Ishikawa (cell line): Measurements from ENCODE around the gene GATA3.

Source experiments
- CEBPB ChIP-seq: IDR thresholded peaks from 2 replicates; pipeline ENCODE4 v1.6.1; 2012
- CREB1 ChIP-seq: IDR thresholded peaks from 2 replicates; pipeline ENCODE4 v1.6.1; 2012; ENCODE audit warnings: low read depth
- EGR1 ChIP-seq: IDR thresholded peaks from 2 replicates; pipeline ENCODE4 v1.6.1; 2012
- EP300 ChIP-seq: IDR thresholded peaks from 2 replicates; pipeline ENCODE4 v1.6.1; 2012; ENCODE audit warnings: borderline replicate concordance
- FOXM1 ChIP-seq: IDR thresholded peaks from 2 replicates; pipeline ENCODE4 v1.6.1; 2012; ENCODE audit warnings: low read depth, borderline replicate concordance
- MAX ChIP-seq: IDR thresholded peaks from 2 replicates; pipeline ENCODE4 v1.6.1; 2012
- NFIC ChIP-seq: IDR thresholded peaks from 2 replicates; pipeline ENCODE4 v1.6.1; 2012
- RAD21 ChIP-seq: IDR thresholded peaks from 2 replicates; pipeline ENCODE4 v1.6.1; 2012; ENCODE audit warnings: low read depth
- TAF1 ChIP-seq: IDR thresholded peaks from 2 replicates; pipeline ENCODE4 v1.6.1; 2012; ENCODE audit warnings: low read depth, mild to moderate bottlenecking
- TCF12 ChIP-seq: IDR thresholded peaks from 2 replicates; pipeline ENCODE4 v1.6.1; 2012; ENCODE audit warnings: low read depth
- TEAD4 ChIP-seq: IDR thresholded peaks from 2 replicates; pipeline ENCODE4 v1.6.1; 2012
- USF1 ChIP-seq: IDR thresholded peaks from 2 replicates; pipeline ENCODE4 v1.6.1; 2012
- YY1 ChIP-seq: IDR thresholded peaks from 2 replicates; pipeline ENCODE4 v1.6.1; 2012; ENCODE audit warnings: low read depth
- ZBTB7A ChIP-seq: IDR thresholded peaks from 2 replicates; pipeline ENCODE4 v1.6.1; 2012; ENCODE audit warnings: low read depth
- TF ChIP-seq, protein P1 (sequence below): IDR thresholded peaks from 2 replicates; pipeline ENCODE4 v1.6.1; 2012; ENCODE audit warnings: low read depth, mild to moderate bottlenecking

The GATA3 gene

DNA sequence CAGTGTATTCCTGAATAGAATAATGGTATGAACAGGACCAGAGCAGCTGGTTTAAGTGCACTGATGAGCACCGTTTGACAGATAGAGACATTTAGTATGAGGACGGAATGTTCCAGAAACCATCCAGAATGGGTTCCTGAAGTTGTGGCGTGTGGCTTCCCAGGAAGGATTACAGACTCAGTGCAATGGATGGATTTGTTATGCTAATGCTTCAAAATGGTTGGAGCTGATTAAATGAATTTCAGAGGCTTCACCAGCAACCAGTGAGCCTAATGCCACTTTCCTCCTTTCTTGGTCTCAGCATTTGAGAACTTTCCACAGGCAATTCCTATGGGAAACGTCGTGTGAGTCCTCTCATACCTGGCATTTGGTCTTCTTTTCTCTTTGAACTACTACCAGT lies 9.9 kb downstream of the GATA3 start:
- TF ChIP-seq, protein P1, sequence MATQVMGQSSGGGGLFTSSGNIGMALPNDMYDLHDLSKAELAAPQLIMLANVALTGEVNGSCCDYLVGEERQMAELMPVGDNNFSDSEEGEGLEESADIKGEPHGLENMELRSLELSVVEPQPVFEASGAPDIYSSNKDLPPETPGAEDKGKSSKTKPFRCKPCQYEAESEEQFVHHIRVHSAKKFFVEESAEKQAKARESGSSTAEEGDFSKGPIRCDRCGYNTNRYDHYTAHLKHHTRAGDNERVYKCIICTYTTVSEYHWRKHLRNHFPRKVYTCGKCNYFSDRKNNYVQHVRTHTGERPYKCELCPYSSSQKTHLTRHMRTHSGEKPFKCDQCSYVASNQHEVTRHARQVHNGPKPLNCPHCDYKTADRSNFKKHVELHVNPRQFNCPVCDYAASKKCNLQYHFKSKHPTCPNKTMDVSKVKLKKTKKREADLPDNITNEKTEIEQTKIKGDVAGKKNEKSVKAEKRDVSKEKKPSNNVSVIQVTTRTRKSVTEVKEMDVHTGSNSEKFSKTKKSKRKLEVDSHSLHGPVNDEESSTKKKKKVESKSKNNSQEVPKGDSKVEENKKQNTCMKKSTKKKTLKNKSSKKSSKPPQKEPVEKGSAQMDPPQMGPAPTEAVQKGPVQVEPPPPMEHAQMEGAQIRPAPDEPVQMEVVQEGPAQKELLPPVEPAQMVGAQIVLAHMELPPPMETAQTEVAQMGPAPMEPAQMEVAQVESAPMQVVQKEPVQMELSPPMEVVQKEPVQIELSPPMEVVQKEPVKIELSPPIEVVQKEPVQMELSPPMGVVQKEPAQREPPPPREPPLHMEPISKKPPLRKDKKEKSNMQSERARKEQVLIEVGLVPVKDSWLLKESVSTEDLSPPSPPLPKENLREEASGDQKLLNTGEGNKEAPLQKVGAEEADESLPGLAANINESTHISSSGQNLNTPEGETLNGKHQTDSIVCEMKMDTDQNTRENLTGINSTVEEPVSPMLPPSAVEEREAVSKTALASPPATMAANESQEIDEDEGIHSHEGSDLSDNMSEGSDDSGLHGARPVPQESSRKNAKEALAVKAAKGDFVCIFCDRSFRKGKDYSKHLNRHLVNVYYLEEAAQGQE: no peak
- no peak for TF ChIP-seq CREB1

DNA sequence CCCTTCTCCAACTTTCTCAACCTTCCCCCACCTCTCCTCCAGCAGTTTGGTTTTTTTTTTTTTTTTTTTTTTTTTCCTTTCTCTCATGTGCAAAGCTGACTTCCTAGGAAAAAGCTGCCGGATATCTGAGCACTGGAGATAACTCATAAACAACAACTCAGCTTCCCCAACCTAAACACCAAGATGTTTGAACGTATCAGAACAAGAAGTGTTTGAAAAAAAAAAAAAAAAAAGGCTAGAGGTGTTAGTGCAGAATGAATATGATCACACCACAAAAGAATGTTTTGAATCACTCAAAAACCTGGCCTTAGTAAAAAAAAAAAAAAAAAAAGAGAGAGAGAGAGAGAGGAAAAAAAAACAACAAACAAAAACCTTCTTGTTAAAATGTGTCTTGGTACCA lies 11.2 kb downstream of the GATA3 start:
- TF ChIP-seq TAF1: no peak
- TF ChIP-seq EGR1: no peak
- TF ChIP-seq TCF12: no peak
- TF ChIP-seq CEBPB: no peak
- no peak for TF ChIP-seq CREB1
- TF ChIP-seq, protein P1: no peak
- TF ChIP-seq USF1: no peak
- TF ChIP-seq RAD21: no peak
- TF ChIP-seq EP300: no peak
- no peak for TF ChIP-seq NFIC
- TF ChIP-seq FOXM1: no peak
- no peak for TF ChIP-seq MAX
- TF ChIP-seq TEAD4: no peak
- TF ChIP-seq ZBTB7A: no peak
- TF ChIP-seq YY1: no peak

- TF ChIP-seq TEAD4 (no peak), MAX (no peak), EGR1 (no peak)
Measured at GRCh38 chr10:8066124-8066523, 11.6 kb downstream of the GATA3 start.

DNA sequence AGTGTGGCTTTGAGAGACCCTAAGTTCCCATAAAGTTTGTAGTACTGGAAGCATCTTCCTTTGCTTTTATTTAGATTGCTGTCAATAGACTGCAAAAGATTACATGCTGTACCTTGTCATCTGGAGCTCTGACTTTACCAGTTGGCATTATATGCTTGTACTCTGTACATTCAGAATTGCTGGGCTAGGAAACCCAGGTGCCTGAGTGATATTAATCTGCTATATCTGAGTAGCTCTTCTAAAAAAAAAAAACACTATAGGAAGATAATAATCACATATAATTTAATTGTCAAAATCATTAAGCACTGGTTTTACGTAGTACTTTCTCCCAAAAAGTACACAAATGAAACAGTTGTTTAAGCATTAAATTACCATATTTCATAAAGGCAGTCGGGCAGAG lies 12.3 kb downstream of the GATA3 start:
- TF ChIP-seq NFIC: no peak
- no peak for TF ChIP-seq USF1
- TF ChIP-seq, protein P1: no peak
- TF ChIP-seq ZBTB7A: no peak
- TF ChIP-seq YY1: no peak
- no peak for TF ChIP-seq RAD21
- no peak for TF ChIP-seq EP300
- TF ChIP-seq TEAD4: no peak
- no peak for TF ChIP-seq TCF12
- no peak for TF ChIP-seq FOXM1
- TF ChIP-seq EGR1: no peak
- TF ChIP-seq TAF1: no peak
- no peak for TF ChIP-seq CREB1
- TF ChIP-seq CEBPB: no peak

GRCh38 chr10:8069108-8069507 lies 14.6 kb downstream of the GATA3 start:
- TF ChIP-seq, protein P1: no peak
- no peak for TF ChIP-seq TAF1
- TF ChIP-seq MAX: 0 out of 2 replicates have a peak, but pooled peaks have one; percentile 46
- no peak for TF ChIP-seq EP300
- no peak for TF ChIP-seq TEAD4
- TF ChIP-seq ZBTB7A: no peak
